ENCODE data around the gene LRRC23.

DNA sequence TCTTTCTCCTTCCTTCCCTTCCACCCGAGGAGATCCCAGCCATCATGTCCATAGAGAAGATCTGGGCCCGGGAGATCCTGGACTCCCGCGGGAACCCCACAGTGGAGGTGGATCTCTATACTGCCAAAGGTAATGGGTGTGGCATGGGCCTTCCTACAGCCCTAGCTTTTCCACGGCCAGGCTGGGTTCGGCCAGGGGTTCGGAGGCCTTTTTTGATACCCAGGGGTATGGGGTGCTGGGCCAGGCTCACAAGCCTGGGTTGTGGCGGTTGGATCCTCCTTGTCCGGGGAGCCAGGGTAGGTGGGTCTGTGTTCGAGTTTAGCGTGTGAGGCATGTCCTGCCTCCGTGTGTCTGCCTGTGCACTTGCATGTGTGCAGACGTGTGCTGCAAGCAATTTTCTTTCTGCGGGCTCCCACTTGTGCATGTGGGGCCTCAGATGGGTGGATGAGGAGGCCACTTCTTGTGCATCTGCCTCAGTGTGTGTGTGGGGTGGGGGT, 11.2 kb downstream of the LRRC23 start:
- TF ChIP-seq FOXJ3 (CRISPR knock-in tag; IDR thresholded peaks at IDR 0.05) (no peak), EP300 (IDR thresholded peaks at IDR 0.05; ENCODE audit: borderline replicate concordance in 1 of 2, low read depth in 1 of 2, low read length in 1 of 2) (no peak), MXI1 (IDR thresholded peaks at IDR 0.05; ENCODE audit: low read depth, low read length) (no peak), ZBTB33 (IDR thresholded peaks at IDR 0.05; ENCODE audit: borderline replicate concordance, low read depth) (no peak), EZH2phosphoT487 (IDR thresholded peaks at IDR 0.05; ENCODE audit: borderline replicate concordance, low read depth) (no peak), POLR2AphosphoS5 (IDR thresholded peaks at IDR 0.05; ENCODE audit: low read depth, low read length) (no peak), RCOR1 (IDR thresholded peaks at IDR 0.05; ENCODE audit: low read length) (no peak), RXRA (IDR thresholded peaks at IDR 0.05; ENCODE audit: borderline replicate concordance, low read depth) (no peak), TEAD4 (IDR thresholded peaks at IDR 0.05; ENCODE audit: borderline replicate concordance, insufficient read depth) (no peak), ELF1 (IDR thresholded peaks at IDR 0.05) (no peak)
- TF ChIP-seq, protein P1, sequence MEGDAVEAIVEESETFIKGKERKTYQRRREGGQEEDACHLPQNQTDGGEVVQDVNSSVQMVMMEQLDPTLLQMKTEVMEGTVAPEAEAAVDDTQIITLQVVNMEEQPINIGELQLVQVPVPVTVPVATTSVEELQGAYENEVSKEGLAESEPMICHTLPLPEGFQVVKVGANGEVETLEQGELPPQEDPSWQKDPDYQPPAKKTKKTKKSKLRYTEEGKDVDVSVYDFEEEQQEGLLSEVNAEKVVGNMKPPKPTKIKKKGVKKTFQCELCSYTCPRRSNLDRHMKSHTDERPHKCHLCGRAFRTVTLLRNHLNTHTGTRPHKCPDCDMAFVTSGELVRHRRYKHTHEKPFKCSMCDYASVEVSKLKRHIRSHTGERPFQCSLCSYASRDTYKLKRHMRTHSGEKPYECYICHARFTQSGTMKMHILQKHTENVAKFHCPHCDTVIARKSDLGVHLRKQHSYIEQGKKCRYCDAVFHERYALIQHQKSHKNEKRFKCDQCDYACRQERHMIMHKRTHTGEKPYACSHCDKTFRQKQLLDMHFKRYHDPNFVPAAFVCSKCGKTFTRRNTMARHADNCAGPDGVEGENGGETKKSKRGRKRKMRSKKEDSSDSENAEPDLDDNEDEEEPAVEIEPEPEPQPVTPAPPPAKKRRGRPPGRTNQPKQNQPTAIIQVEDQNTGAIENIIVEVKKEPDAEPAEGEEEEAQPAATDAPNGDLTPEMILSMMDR (IDR thresholded peaks at IDR 0.05) = no peak
- TF ChIP-seq, protein P2, sequence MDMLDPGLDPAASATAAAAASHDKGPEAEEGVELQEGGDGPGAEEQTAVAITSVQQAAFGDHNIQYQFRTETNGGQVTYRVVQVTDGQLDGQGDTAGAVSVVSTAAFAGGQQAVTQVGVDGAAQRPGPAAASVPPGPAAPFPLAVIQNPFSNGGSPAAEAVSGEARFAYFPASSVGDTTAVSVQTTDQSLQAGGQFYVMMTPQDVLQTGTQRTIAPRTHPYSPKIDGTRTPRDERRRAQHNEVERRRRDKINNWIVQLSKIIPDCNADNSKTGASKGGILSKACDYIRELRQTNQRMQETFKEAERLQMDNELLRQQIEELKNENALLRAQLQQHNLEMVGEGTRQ (IDR thresholded peaks at IDR 0.05; ENCODE audit: borderline replicate concordance, low read depth, low read length) = no peak
- TF ChIP-seq, protein P3, sequence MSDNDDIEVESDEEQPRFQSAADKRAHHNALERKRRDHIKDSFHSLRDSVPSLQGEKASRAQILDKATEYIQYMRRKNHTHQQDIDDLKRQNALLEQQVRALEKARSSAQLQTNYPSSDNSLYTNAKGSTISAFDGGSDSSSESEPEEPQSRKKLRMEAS (IDR thresholded peaks at IDR 0.05; ENCODE audit: low read depth) = no peak
- TF ChIP-seq, protein P4, sequence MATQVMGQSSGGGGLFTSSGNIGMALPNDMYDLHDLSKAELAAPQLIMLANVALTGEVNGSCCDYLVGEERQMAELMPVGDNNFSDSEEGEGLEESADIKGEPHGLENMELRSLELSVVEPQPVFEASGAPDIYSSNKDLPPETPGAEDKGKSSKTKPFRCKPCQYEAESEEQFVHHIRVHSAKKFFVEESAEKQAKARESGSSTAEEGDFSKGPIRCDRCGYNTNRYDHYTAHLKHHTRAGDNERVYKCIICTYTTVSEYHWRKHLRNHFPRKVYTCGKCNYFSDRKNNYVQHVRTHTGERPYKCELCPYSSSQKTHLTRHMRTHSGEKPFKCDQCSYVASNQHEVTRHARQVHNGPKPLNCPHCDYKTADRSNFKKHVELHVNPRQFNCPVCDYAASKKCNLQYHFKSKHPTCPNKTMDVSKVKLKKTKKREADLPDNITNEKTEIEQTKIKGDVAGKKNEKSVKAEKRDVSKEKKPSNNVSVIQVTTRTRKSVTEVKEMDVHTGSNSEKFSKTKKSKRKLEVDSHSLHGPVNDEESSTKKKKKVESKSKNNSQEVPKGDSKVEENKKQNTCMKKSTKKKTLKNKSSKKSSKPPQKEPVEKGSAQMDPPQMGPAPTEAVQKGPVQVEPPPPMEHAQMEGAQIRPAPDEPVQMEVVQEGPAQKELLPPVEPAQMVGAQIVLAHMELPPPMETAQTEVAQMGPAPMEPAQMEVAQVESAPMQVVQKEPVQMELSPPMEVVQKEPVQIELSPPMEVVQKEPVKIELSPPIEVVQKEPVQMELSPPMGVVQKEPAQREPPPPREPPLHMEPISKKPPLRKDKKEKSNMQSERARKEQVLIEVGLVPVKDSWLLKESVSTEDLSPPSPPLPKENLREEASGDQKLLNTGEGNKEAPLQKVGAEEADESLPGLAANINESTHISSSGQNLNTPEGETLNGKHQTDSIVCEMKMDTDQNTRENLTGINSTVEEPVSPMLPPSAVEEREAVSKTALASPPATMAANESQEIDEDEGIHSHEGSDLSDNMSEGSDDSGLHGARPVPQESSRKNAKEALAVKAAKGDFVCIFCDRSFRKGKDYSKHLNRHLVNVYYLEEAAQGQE (IDR thresholded peaks at IDR 0.05; ENCODE audit: low read depth, low read length) = no peak
